Skeletal muscle cell (primary cell): ENCODE results near the gene TEX51.

ENCODE experiments used
- DNase-seq: peaks from one replicate; pipeline ENCODE4 v3.0.0-alpha.2; 2010; ENCODE audit warnings: low read depth
- H3K4me3 ChIP-seq: 2 replicates; pipeline ENCODE4 v1.5.1; 2011; ENCODE audit warnings: low read depth, mild to moderate bottlenecking, control low read depth, low read length, moderate library complexity

The TEX51 gene

GRCh38 chr2:126890136-126890510 lies 8.6 kb upstream of the TEX51 start:
- DNase-seq: no peak
- no peak overlapping the region for H3K4me3 ChIP-seq

- DNase-seq: no peak
Measured at GRCh38 chr2:126890551-126891450, 7.9 kb upstream of the TEX51 start.

GRCh38 chr2:126891681-126892500 lies 6.8 kb upstream of the TEX51 start:
- no peak overlapping the region for H3K4me3 ChIP-seq
- no peak for DNase-seq

More at GRCh38 chr2:126890551-126891450, 7.9 kb upstream of the TEX51 start:
- H3K4me3 ChIP-seq: no peak overlapping the region

GRCh38 chr2:126893153-126893552 lies 5.5 kb upstream of the TEX51 start:
- no peak overlapping the region for H3K4me3 ChIP-seq
- DNase-seq: no peak

- DNase-seq: no peak
- H3K4me3 ChIP-seq: no peak overlapping the region
Measured at GRCh38 chr2:126893606-126894005, 5.1 kb upstream of the TEX51 start.

- H3K4me3 ChIP-seq: no peak overlapping the region
- DNase-seq: no peak
Measured at GRCh38 chr2:126894082-126894481, 4.6 kb upstream of the TEX51 start.

GRCh38 chr2:126894585-126895182 lies 4.0 kb upstream of the TEX51 start:
- no peak overlapping the region for H3K4me3 ChIP-seq
- DNase-seq: no peak

- DNase-seq: no peak
Measured at GRCh38 chr2:126895336-126895735, 3.4 kb upstream of the TEX51 start.

GRCh38 chr2:126896471-126896870 lies 2.2 kb upstream of the TEX51 start:
- no peak overlapping the region for H3K4me3 ChIP-seq
- DNase-seq: no peak

More at GRCh38 chr2:126895336-126895735, 3.4 kb upstream of the TEX51 start:
- no peak overlapping the region for H3K4me3 ChIP-seq

- H3K4me3 ChIP-seq: no peak overlapping the region
- no peak for DNase-seq
Measured at GRCh38 chr2:126899616-126900185, 1.0 kb downstream of the TEX51 start.

- H3K4me3 ChIP-seq: no peak overlapping the region
- DNase-seq: no peak
Measured at GRCh38 chr2:126900646-126901319, 2.1 kb downstream of the TEX51 start.

GRCh38 chr2:126901459-126901858 lies 2.8 kb downstream of the TEX51 start:
- no peak for DNase-seq
- H3K4me3 ChIP-seq: no peak overlapping the region

GRCh38 chr2:126902152-126902835 lies 3.6 kb downstream of the TEX51 start:
- no peak overlapping the region for H3K4me3 ChIP-seq
- no peak for DNase-seq

GRCh38 chr2:126902859-126903258 lies 4.2 kb downstream of the TEX51 start:
- no peak overlapping the region for H3K4me3 ChIP-seq
- DNase-seq: no peak

GRCh38 chr2:126905991-126906390 lies 7.3 kb downstream of the TEX51 start:
- no peak for DNase-seq
- no peak overlapping the region for H3K4me3 ChIP-seq

GRCh38 chr2:126906781-126907180 lies 8.1 kb downstream of the TEX51 start:
- no peak for DNase-seq
- H3K4me3 ChIP-seq: no peak overlapping the region

- no peak overlapping the region for H3K4me3 ChIP-seq
- DNase-seq: no peak
Measured at GRCh38 chr2:126907671-126908070, 9.0 kb downstream of the TEX51 start.

GRCh38 chr2:126908721-126909177 lies 10.1 kb downstream of the TEX51 start:
- no peak for DNase-seq

GRCh38 chr2:126909366-126909765 lies 10.7 kb downstream of the TEX51 start:
- no peak overlapping the region for H3K4me3 ChIP-seq
- DNase-seq: no peak

More at GRCh38 chr2:126908721-126909177, 10.1 kb downstream of the TEX51 start:
- no peak overlapping the region for H3K4me3 ChIP-seq
